Heart right ventricle (tissue), 16 donors: ENCODE measurements around the gene FAM217B. TPM values are rescaled to one million over a fixed set of nuclear protein-coding genes. Genes with fewer than 3 reads are reported as not detected.

Experiments used
- ATAC-seq, 8 donors: fragments of 200-7000 bp; cut with Tn5 transposase; one replicate each; pipeline ENCODE4 v1.9.1; 2020; ENCODE audit warnings: mild to moderate bottlenecking in 8 of 8, moderate library complexity in 8 of 8, moderate number of reproducible peaks in 1 of 8
- DNase-seq, 2 donors: peaks; one replicate each; pipeline ENCODE4 v3.0.0-alpha.2; 2020
- H3K27ac ChIP-seq, 10 donors: fragments of 200-600 bp; sonication (generic) in 2 of 10; one replicate each; pipeline versions ENCODE4 v1.5.0 to v1.8.0; 2020 to 2022; ENCODE audit warnings: mild to moderate bottlenecking in 3 of 10
- H3K27me3 ChIP-seq, 7 donors: fragments of 200-600 bp; one replicate each; pipeline ENCODE4 v1.8.0; 2021 to 2022; ENCODE audit warnings: mild to moderate bottlenecking in 2 of 7
- H3K36me3 ChIP-seq, 9 donors: fragments of 200-600 bp; sonication (generic) in 1 of 9; one replicate each; pipeline versions ENCODE4 v1.5.0 to v1.8.0; 2020 to 2022; ENCODE audit warnings: mild to moderate bottlenecking in 2 of 9
- H3K4me1 ChIP-seq, 9 donors: fragments of 200-600 bp; sonication (generic) in 1 of 9; one replicate each; pipeline versions ENCODE4 v1.5.0 to v1.8.0; 2020 to 2022; ENCODE audit warnings: mild to moderate bottlenecking in 4 of 9
- H3K4me3 ChIP-seq, 10 donors: fragments of 200-600 bp; sonication (generic) in 2 of 10; one replicate each; pipeline versions ENCODE4 v1.5.0 to v1.8.0; 2020 to 2022; ENCODE audit warnings: mild to moderate bottlenecking in 7 of 10, moderate library complexity in 2 of 10
- H3K9me3 ChIP-seq, 11 donors: fragments of 200-600 bp in 10 of 11; sonication (generic) in 2 of 11; one replicate each; pipeline versions ENCODE4 v1.5.0 to v1.8.0; 2013 to 2022; ENCODE audit warnings: mild to moderate bottlenecking in 2 of 11, control low read depth in 1 of 11, moderate library complexity in 1 of 11
- WGBS, 2 donors: extraction: QIAGEN DNeasy Blood & Tissue Kit; methylation state at CpG; one replicate each; pipeline ENCODE4 v1.1.7; 2013; ENCODE audit warnings: inconsistent platforms in 1 of 2; 5-methylcytosine and 5-hydroxymethylcytosine counted together
- intact Hi-C, 10 donors: fragments of 100-400 bp; cut with DNase I; formaldehyde crosslinking; loops; one replicate each; pipeline versions ENCODE4 v1.11.1 to v1.14.2; 2022
- long read RNA-seq, 3 donors: library from polyadenylated mRNA; unstranded; transcript quantifications; one replicate each; pipeline ENCODE4 v2.0.0, GENCODE V29; 2020 to 2021
- polyA plus RNA-seq, 2 donors: library from polyadenylated mRNA; stranded (reverse); fragments of 200-250 nt; gene quantifications; one replicate each; pipeline ENCODE4 v1.2.3, GENCODE V29; 2013
- total RNA-seq, 10 donors: library from RNA; stranded (reverse); fragmentation: NEBNext Ultra II Directional in 3 of 10; extraction: Animal tissue kit (Norgen Biotek cat#: 25700) in 3 of 10; gene quantifications; one replicate each; pipeline versions ENCODE4 v1.2.1 to v1.2.4, GENCODE V29; 2021 to 2023
- TF ChIP-seq, protein P1 (sequence below), 9 donors: fragments of 200-600 bp; sonication (generic) in 2 of 9; IDR thresholded peaks; one replicate each; pipeline versions ENCODE4 v1.5.0 to v1.8.0; 2021 to 2022; ENCODE audit warnings: antibody characterized with exemption in 9 of 9, mild to moderate bottlenecking in 5 of 9, moderate library complexity in 1 of 9
- donor health status: Arrhythmogenic right ventricular cardiomyopathy.
- donor health status: ischemic (EF 13 %, LVEDD 7.1; RV severe dilation, severe dysfunction).
- donor health status: healthy with polysubstance abuse.
- donor health status: DM: no; HTN: yes; CAD: no.
- donor health status: DM: no; HTN: no; CAD: no.
- donor health status: ischemic (EF 25% LVEDD 6.9; RV normal size, moderate dysfunction).
- donor health status: ischemic (EF 25% LVEDD 5.7; RV mildly dilated, moderate dysfunction).
- donor health status: healthy.
- donor health status: DM: yes; HTN: yes; CAD: no.
- donor health status: Ischemic cardiomyopathy.
- donor health status: ischemic (EF 35%, LVEDD 5.7; RV mildly dilated, moderate dysfunction).
- donor health status: nonischemic (EF 11% LVEDD 7.7; RV severe dilation, severe dysfunction).
- donor health status: DM: yes; HTN: yes; CAD: no.
- donor health status: PGD.
- donor health status: ischemic (EF 29% LVEDD 5.4; RV normal size, mild dysfunction).
- donor health status: nonischemic (EF 23%, LVEDD 6.1; RV moderate dilation, normal function).

The FAM217B gene, protein sequence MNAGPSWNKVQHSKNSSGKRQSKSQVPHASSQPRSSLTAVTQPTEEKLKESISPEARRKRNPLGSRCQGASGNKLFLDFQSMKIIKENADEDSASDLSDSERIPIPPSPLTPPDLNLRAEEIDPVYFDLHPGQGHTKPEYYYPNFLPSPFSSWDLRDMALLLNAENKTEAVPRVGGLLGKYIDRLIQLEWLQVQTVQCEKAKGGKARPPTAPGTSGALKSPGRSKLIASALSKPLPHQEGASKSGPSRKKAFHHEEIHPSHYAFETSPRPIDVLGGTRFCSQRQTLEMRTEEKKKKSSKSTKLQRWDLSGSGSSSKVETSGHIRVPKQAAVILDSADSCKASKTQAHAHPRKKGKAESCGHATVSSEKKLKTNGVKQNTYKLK
- total RNA-seq (10 to 100 TPM; 16.6 to 38.3 (median 28.0) TPM), polyA plus RNA-seq (1 to 10 TPM; 2.4 to 8.3 TPM)
- long read RNA-seq, donor 1, full-length matches to known transcripts, result 17 of 31 reads
- long read RNA-seq, donor 1, partial matches to known transcripts, result 0 of 31 reads
- long read RNA-seq, donor 1, other reads (novel, unspliced or antisense), result 14 of 31 reads
- long read RNA-seq, donor 2, full-length matches to known transcripts, result 19 of 30 reads
- long read RNA-seq, donor 2, partial matches to known transcripts, result 0 of 30 reads
- long read RNA-seq, donor 2, other reads (novel, unspliced or antisense), result 11 of 30 reads
- long read RNA-seq, donor 3, full-length matches to known transcripts, result 10 of 20 reads
- long read RNA-seq, donor 3, partial matches to known transcripts, result 1 of 20 reads
- long read RNA-seq, donor 3, other reads (novel, unspliced or antisense), result 9 of 20 reads

DNA sequence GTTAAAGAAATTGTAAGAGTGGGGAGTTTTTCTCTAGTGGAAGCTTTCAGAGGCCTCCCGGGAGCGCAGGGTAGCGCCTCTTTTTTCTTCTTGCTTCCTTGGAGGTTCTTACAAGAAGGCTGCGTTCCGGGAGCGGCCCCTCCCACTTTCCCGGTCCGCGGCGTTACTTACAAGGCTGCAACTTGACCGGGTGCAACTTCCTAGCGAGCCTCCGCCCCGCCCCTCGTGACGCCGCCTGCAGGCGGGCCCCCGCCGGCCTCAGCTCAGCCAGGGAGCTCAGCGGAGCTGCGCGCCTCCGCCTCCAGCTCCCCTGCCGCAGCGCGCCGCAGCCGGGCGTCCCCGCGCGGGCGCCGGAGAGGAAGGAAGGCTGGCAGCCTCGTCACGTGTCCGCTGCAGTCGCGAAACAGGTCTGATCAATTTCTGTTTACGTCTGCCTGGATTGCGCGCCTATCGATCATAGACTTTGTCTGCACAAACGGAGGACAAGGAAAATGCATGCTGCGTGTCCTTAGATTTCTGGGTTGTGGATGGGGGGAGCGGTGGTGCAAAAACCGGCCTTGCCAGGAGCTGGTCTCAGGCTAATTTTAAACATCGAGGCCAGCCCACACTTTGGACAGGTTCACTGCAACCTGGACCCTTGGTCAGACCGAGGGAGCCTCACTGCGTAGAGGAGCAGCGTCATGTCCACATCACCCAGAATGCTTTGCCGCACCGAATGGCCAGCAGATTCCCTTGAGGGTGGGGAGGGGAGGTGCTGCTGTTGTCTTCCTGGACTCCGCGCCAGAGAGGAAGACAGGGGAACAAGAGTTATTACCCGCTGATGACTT lies at the start of gene FAM217B, which contains the start of gene PPP1R3D:
FAM217B (plus strand) TSS at position 261 of the 827 bp plus-strand sequence. CDS start 3,555 bp downstream, outside the sequence.
PPP1R3D (minus strand) TSS at position 177 of the 827 bp plus-strand sequence. CDS start 374 bp downstream, outside the sequence.
- WGBS, 2 donors, result 1% methylated on average over 49 to 57 of the region's 57 CpGs
- ATAC-seq, result peak; percentile 94 to 97 (median 96)
- H3K4me1 ChIP-seq, result peaks cover 9 to 73% (median 66%) of the 10 kb centered on the region in 9 donors

DNA sequence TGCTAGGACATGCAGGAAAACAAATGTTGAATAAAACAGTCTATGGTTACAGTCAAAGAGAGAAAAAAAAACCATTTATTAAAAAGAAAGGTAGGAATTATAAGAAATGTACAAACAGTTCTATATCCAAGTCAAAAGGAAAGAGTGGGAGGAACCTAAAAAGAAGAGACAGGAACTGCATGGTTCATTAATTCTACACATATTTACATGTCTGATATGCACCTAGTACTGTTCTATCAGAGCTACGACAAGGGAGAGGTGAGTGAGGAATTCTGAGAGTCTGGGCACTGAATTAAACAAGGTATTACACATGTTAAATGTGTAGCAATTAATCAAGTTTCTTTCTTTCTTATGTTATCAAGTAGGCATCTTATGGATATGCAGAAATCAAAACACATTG lies 48.6 kb upstream of the FAM217B start:
- DNase-seq, result no peak
- no peaks in the 10 kb centered on the region for H3K9me3 ChIP-seq
- ATAC-seq, result no peak
- 91 to 98% methylated on average over 1 of the region's 1 CpG for WGBS, 2 donors
- intact Hi-C loops, result no loop called here
- TF ChIP-seq, protein P1, sequence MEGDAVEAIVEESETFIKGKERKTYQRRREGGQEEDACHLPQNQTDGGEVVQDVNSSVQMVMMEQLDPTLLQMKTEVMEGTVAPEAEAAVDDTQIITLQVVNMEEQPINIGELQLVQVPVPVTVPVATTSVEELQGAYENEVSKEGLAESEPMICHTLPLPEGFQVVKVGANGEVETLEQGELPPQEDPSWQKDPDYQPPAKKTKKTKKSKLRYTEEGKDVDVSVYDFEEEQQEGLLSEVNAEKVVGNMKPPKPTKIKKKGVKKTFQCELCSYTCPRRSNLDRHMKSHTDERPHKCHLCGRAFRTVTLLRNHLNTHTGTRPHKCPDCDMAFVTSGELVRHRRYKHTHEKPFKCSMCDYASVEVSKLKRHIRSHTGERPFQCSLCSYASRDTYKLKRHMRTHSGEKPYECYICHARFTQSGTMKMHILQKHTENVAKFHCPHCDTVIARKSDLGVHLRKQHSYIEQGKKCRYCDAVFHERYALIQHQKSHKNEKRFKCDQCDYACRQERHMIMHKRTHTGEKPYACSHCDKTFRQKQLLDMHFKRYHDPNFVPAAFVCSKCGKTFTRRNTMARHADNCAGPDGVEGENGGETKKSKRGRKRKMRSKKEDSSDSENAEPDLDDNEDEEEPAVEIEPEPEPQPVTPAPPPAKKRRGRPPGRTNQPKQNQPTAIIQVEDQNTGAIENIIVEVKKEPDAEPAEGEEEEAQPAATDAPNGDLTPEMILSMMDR (IDR thresholded peaks at IDR 0.05), result no peak
- no peak overlapping the region for H3K27ac ChIP-seq
- no peaks in the 10 kb centered on the region for H3K36me3 ChIP-seq
- no peaks in the 10 kb centered on the region for H3K4me1 ChIP-seq
- H3K27me3 ChIP-seq, result no peaks in the 10 kb centered on the region
- H3K4me3 ChIP-seq, result no peak overlapping the region

More for the DNA sequence above, at the start of gene FAM217B, which contains the start of gene PPP1R3D:
- DNase-seq, result peak; percentile 98
- no peaks in the 10 kb centered on the region for H3K27me3 ChIP-seq
- H3K4me3 ChIP-seq, result peak within 1 kb of the TSS; percentile 58 to 86 (median 76)
- H3K36me3 ChIP-seq, result peaks cover 0 to 39% (median 24%) of the 10 kb centered on the region in 9 donors
- intact Hi-C loops, result loop anchor here in 3 of 10 donors (5.0 to 10.0 kb wide), 2 partner anchors 94 to 107 kb away; no protein-coding TSS in a partner anchor
- peak within 1 kb of the TSS; percentile 82 to 100 (median 96) for H3K27ac ChIP-seq
- TF ChIP-seq, protein P1 (IDR thresholded peaks at IDR 0.05), result peak in 6 of 9 donors; percentile 1 to 49 (median 29)
- H3K9me3 ChIP-seq, result no peaks in the 10 kb centered on the region

DNA sequence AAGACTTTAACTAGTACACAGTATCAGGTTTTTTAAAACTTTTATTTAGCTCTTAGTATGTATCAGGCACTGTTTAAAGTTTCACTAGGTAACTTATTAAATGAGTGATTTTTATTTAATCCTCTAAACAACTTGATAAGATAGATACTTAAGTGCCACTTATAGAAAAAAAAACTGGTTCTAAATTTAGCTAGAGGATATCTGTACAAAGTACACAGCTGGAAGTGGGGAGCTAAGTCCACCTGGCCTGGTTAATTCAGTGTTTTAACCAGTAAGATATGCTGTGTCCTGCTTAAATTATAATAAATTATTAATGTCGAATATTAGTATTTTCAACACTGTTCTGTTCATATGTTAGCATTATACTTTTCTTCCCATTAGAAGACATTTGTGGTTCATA lies 44.3 kb upstream of the FAM217B start:
- no peaks in the 10 kb centered on the region for H3K36me3 ChIP-seq
- TF ChIP-seq, protein P1 (IDR thresholded peaks at IDR 0.05), result no peak
- DNase-seq, result no peak
- intact Hi-C loops, result no loop called here
- no peak overlapping the region for H3K27ac ChIP-seq
- no peaks in the 10 kb centered on the region for H3K9me3 ChIP-seq
- H3K4me1 ChIP-seq, result no peaks in the 10 kb centered on the region
- H3K4me3 ChIP-seq, result no peak overlapping the region
- ATAC-seq, result no peak
- H3K27me3 ChIP-seq, result no peaks in the 10 kb centered on the region
- WGBS, 2 donors, result 82 to 83% methylated on average over 1 of the region's 1 CpG
